GM19397 (cell line): ENCODE measurements around the gene BCL2.

ENCODE experiments used
- ATAC-seq: cut with Tn5 transposase; IDR thresholded peaks from one replicate; pipeline ENCODE4 v1.9.1; 2021; ENCODE audit warnings: mild to moderate bottlenecking, moderate library complexity; ENCODE audit not compliant: unreplicated experiment

BCL2 gene

GRCh38 chr18:63161761-63162195 lies 157.8 kb downstream of the BCL2 start:
- peak; percentile 46 for ATAC-seq

GRCh38 chr18:63161032-63161760 lies 158.4 kb downstream of the BCL2 start:
- peak; percentile 15 for ATAC-seq

- ATAC-seq: no peak
Measured at GRCh38 chr18:63160172-63160995, 159.2 kb downstream of the BCL2 start.

GRCh38 chr18:63159590-63159989 lies 160.0 kb downstream of the BCL2 start:
- no peak for ATAC-seq

- ATAC-seq: no peak
Measured at GRCh38 chr18:63158676-63159291, 160.8 kb downstream of the BCL2 start.

GRCh38 chr18:63158012-63158631 lies 161.4 kb downstream of the BCL2 start:
- no peak for ATAC-seq

GRCh38 chr18:63157293-63158011 lies 162.1 kb downstream of the BCL2 start:
- ATAC-seq: peak; percentile 17

GRCh38 chr18:63155910-63156773 lies 163.4 kb downstream of the BCL2 start:
- ATAC-seq: no peak

- peak; percentile 39 for ATAC-seq
Measured at GRCh38 chr18:63155169-63155852, 164.3 kb downstream of the BCL2 start.

- no peak for ATAC-seq
Measured at GRCh38 chr18:63154350-63155152, 165.0 kb downstream of the BCL2 start.

GRCh38 chr18:63152791-63153190 lies 166.8 kb downstream of the BCL2 start:
- no peak for ATAC-seq

- ATAC-seq: no peak
Measured at GRCh38 chr18:63152096-63152495, 167.5 kb downstream of the BCL2 start.

GRCh38 chr18:63151539-63151938 lies 168.0 kb downstream of the BCL2 start:
- ATAC-seq: no peak

GRCh38 chr18:63150942-63151421 lies 168.6 kb downstream of the BCL2 start:
- ATAC-seq: no peak

GRCh38 chr18:63150326-63150725 lies 169.2 kb downstream of the BCL2 start:
- ATAC-seq: no peak

- ATAC-seq: no peak
Measured at GRCh38 chr18:63149302-63149587, 170.3 kb downstream of the BCL2 start.

- ATAC-seq: no peak
Measured at GRCh38 chr18:63148449-63149301, 170.9 kb downstream of the BCL2 start.
